NCI-H1092 (cell line): Measurements from ENCODE around the gene HPCAL1.
A peak's percentile ranks its signal among the peaks of the same experiment; 100 is the strongest.

Experiments used
- DNase-seq: peaks from one replicate; lab custom pipeline; 2025; lab: John Stamatoyannopoulos, UW

HPCAL1 gene

DNA sequence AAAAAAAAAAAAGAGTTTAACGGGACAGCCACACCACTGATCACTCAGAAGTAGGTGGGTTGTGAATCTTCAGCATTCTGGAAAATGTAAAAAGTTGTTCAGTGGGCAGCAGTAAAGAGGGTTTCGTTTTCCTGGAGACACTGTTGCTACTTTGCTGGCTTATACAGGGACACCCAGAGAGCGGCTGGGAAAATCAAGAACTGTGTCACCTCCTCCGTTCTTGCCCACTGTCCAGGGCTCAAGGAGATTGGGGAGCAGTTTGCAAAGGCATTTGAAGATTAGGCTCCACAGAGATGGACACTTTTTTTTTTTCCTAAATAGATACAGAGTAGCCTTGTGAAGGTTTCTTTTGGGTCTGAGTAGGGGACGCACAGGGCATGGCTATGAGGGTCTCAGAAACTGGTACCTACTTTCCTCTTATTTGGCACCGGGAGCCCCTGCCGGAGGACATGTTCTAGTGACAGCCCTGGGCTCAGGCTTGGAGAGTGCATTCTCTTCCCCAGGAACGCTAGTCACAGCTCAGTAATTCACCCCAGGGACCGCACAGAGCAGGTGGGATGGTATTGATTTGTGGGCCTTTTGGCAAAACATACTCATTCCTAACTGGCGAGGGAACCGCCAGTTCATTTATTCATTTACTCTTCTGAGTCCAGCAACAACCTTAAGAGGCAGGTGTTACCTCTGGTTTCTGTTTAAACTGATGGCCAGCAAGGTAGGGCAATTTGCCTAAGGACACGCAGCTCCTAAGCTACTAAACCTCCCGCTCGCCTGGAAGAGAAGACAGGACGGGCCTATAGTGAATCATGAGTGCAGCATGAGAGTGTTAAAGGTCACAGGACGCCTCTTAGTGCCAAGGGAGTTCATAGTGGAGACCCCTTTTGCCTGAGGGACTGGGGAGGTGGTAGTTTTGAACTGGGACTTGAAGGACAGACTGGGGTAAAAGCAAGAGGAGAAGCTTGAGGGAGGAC, 53.1 kb downstream of the HPCAL1 start:
- DNase-seq = peak; percentile 61

GRCh38 chr2:10356439-10356811, 53.7 kb downstream of the HPCAL1 start:
- DNase-seq = no peak

DNA sequence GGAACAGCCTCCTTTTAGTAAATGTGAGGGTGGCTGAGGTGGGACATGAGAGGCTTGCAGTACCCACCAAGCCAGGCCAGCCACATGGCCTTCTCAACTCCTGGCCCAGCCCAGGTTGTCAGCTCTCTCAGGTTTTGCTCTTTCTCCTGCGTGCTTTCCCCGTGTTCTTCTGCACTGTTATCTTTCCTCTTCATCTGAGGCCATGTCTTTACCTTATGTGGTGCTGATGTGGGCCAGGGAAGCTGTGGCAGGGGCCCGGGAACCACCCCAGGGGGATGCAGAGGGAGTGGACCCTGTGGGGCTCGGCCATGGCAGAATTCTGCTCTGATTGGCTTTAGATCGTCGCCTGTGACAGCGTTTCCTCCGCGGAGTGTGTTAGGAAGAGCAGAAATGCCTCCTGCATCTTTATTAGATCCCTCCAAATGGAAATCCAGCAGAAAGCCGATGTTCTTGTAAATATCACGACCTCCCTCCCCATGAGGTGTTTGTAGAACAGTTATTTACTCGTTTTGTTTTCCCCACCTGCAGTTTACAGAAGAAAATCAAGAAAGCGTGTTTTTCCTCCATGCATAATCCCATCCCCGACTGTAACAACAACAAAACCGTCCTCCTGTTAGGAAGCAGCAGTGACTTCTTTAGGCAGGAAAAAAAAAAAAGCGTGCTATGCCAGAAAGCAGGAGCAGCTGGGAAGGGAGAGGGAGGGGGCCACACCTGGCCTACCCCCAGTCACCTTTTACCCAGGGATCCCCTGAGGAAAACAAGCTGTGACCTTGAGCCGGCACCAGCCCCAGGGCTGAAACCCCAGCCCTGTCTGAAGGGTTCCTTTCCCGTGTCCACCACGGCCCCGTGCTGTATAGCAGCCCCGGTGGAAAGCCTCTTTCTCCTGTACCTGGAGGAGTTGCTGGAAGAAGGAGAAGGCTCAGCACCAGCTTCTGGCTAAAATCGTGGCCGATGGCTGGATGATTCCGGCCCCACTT, 54.8 kb downstream of the HPCAL1 start:
- DNase-seq = no peak

DNA sequence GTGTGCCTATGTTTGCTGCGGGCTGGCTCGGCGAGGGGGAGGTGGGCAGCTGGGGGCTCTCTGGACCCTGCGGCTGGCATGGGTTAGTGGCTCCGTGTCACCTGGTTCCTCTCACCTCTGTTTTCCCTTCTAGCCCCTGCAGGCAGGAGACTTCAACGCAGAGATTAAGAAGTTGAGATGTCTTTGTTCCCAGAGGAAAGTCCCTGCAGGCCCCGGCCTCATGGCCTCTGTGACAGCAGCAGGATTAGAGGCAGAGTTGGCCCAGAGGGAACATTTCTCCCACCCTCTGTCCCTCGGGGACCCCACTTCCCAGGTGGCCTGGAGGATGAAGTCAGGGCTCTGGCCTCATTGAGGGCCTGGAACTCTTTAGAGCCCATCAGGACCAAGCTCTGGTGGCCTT, 56.5 kb downstream of the HPCAL1 start:
- no peak for DNase-seq

GRCh38 chr2:10359731-10360329, 57.1 kb downstream of the HPCAL1 start:
- no peak for DNase-seq

- DNase-seq = no peak
These were observed 57.8 kb downstream of the HPCAL1 start for GRCh38 chr2:10360460-10360849.

DNA sequence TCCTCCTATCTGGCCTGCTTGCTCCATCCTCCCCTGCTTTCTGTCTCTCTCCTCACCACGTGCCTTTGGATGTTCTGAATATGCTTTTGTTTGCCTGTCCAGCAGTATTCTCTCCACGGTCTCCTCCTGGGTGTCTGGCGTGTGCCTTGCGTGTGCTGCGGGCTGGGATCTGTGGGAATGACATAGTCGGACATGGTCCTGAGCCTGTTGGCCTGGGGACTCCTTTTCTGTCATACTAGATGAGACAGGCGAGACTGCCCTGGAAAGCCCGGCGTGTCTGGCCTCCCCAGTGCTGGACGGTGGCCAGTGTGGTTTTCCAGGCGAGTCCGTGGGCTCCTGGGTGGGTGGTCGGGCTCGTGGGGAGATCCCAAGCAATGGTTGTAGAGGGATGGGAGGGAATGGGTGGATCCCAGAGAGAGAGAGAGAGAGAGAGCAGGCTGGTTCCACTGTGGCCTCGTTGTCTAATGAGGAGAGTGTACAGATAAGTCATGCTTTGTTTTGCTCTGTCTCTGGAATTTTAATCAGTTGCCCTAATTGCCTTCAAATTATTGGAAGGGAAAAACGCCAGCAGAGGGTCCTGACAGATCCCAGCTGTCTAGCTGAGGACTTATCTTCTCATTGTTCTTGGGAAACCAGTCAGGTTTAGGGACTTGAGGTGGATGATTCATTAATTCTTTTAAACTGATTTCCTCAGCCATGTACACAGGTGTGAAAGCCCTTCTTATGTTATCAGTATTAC, 58.3 kb downstream of the HPCAL1 start:
- no peak for DNase-seq

DNA sequence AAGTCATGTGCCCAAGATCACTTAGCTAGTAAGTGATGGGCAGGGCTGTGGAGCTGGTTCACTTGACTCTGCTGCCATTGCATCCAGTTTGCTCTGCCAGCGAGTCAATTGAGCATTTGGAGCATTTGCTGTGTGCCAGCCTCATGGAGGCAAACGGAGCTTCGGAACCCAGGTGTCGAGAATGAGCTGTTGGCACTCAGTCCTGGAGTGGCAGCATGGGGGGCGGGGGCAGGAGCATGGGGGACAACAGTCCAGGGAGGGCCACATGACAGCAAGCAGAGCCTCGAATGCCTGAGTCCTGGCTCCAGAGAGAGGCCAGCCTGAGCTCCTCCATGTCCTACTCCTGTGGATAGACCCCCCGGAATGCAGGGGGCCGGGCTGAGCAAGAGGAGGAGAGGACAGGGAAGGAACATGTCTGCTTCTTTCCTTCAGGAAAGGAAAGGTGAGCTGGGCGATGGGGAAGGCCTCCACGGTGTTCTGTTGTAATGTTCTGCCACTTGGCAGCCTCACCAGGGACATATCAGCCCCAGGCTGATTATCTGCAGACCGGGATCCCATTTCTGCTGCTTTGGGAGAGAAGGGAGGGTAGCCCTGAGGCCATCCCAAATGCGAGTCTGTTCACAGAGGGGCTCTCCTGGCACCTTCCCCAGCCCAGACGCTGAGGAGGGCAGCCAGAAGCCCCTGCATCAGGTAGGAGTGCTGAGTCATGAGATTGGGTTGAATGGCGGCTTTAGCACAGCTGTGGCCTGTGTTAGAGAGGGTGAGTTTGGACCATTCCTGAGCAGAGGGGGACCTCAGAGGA, 59.6 kb downstream of the HPCAL1 start:
- DNase-seq = no peak

DNA sequence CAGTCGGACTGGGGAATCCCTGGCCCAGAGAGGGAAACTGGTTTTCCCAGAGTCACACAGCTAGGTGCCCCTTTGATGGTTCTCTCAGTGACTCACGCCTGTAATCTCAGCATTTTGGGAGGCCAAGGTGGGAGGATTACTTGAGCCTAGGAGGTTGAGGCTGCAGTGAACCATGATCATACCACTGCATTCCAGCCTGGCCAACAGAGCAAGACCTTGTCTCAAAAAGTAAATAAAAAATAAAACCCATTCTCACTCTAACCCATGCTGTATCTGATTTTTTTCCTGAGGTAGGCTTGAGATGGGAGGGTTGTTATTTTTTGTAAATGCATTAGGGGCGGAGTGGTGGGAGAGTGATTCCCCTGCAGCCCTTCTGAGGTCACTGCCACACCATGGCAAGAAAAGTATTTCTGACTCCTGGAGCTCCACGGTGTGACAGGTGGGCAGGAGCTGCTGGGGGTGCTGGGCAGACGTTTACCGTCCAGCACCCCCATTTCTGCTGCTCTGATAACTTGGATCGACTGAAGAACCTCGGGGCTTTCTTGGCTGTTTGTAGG, 60.3 kb downstream of the HPCAL1 start:
- no peak for DNase-seq

- DNase-seq = no peak
These were observed 61.3 kb downstream of the HPCAL1 start for GRCh38 chr2:10363861-10364610.

- DNase-seq = no peak
These were observed 62.7 kb downstream of the HPCAL1 start for GRCh38 chr2:10365412-10365811.

DNA sequence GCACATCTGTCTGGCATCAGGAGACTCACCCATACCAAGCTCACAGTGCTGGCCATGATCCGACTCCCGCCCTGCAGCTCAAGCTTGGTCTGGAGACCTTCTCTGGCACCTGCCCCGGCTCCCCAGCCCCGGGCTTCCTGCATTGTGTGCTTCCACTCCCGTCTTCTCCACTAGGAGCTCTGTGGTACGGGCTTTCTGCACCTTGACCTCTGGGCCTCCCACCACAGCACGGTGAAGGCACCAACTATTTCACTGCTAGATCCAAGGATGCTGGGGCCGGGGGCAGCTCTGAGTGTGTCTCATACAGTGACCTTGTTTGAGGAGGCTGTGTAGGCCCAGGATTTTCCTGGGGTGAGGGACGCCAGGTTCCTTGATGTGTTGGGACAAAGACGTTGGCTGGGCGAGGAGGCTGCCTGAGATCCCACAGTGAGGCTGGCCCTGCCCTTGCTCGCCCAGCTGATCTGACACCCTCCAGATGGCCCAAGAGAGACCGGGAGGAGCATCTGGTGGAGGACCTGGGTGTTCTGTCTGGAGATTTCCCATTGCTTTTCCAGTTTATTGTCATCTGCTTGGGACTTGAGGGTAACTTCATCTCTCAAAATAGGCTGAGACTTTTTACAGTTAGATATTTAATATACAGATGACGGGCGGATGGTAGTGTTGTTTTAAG, 64.0 kb downstream of the HPCAL1 start:
- DNase-seq = no peak

DNA sequence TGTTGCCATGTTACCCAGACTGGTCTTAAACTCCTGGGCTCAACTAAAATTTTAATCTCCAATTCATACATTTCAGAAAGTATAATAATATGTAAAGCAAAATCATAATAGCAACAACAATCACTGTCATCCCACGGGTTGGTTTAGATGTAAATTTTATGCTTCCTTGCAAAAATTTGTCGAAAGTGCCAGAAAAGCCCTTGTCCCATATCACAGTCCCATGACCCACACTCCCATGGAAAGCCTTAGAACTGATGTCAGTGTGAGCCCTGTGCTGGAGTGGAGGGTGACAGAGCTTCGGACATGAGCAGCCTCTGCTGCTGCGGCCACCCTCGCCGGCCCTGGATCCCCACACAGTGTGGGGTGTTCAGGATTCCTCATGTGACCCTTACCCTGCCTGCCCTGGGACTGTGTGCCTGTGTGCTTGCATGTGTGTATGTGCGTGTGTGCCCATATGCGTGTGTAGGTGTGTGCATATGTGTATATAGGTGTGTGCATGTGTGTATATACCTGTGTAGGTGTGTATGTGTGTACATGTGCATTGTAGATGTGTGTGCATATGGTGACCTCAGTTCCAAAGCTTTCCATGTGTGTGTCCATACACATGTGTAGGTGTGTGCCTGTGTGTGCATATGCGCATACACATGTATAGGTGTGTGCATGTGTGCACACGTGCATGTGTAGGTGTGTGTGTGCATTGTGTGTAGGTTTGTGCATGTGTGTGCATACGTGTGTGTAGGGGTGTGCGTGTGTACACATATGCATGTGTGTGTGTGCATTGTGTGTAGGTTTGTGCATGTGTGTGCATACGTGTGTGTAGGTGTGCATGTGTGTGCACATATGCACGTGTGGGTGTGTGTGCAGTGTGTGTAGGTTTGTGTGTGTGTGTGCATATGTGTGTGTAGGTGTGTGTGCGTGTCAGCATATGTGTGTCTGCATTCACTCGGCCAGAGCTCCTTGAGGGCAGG, 65.1 kb downstream of the HPCAL1 start:
- no peak for DNase-seq

DNA sequence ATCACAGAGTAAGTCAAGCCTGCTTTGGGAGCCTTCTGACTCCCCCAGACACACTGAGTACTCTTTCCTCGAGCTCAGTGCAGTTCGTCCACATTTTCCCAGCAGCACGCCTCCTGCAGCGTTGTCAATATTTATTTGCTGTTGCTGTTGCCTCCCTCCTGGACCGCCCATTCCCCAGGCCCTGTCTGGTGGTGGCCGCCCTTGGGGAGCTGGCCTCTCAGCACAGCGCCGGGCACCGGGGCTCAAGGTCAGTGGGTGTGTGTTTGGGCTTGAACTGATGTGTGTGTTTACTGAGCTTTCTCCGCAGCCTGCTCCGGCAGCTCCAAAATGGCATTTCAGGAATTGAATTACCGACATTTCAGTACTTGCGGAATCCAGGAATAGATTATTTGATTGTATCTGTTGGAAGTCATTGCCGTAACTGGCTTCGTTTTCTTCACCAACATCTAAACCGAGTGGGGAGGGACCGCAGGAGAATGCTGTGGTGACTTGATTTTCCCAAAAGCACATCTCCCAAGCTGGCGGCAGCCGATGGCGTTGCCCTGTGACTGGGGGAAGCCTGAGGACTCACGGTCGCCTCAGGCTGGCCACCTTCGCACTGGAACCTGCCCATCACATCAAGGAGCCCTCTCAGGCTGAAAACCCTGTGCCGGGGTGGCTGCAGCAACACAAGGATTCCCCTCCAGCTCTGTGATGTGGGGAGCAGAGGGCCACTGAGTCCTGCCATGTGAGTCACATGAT, 66.0 kb downstream of the HPCAL1 start:
- DNase-seq = no peak

GRCh38 chr2:10369269-10370255, 66.9 kb downstream of the HPCAL1 start:
- DNase-seq = no peak

GRCh38 chr2:10370390-10370789, 67.7 kb downstream of the HPCAL1 start:
- DNase-seq = no peak
